HepG2 (cell line): ENCODE data around the gene KCNJ5. TPM values are rescaled to one million over a fixed set of nuclear protein-coding genes. Genes with fewer than 3 reads are reported as not detected.

Experiments
- ATAC-seq: fragments of 200-7000 bp; cut with Tn5 transposase; 3 replicates; pipeline ENCODE4 v1.9.1; 2020; ENCODE audit warnings: mild to moderate bottlenecking, moderate library complexity
- BruUV-seq: library from RNA; stranded (reverse); fragments of 400-500 nt; replicated peaks from 2 replicates; lab custom pipeline; 2021; lab: Mats Ljungman, UMichigan
- CTCF ChIA-PET: fragments of 300-600 bp; formaldehyde crosslinking; extraction: SDS; loops from one replicate; lab custom pipeline; 2021; ENCODE audit warnings: low total read pairs, inconsistent platforms, low intra/inter-chr PET ratio; lab: Yijun Ruan, JAX
- POLR2A ChIA-PET: fragments of 350-600 bp; sonication (Branson Sonifier 250); formaldehyde crosslinking; loops from one replicate; lab custom pipeline; 2020; ENCODE audit warnings: antibody characterized with exemption, inconsistent platforms; lab: Yijun Ruan, JAX
- DNase-seq: peaks from one replicate; pipeline ENCODE4 v3.0.0-alpha.2; 2015; ENCODE audit warnings: low spot score
- FAIRE-seq: peaks from 3 replicates; lab custom pipeline; 2011; peaks lifted over from hg19 to GRCh38; lab: Jason Lieb, UNC
- H2AFZ ChIP-seq: one replicate; pipeline ENCODE4 v1.6.1; 2011; ENCODE audit warnings: low read length, inconsistent platforms
- H3K27ac ChIP-seq: fragments of 300-600 bp; 3 replicates; pipeline ENCODE4 v1.8.0; 2011; ENCODE audit warnings: mixed run types, mild to moderate bottlenecking, mixed read lengths, low read length, inconsistent platforms; ENCODE audit not compliant: insufficient read depth; ENCODE audit errors: extremely low read length
- H3K27me3 ChIP-seq, 2 experiments: fragments of 200-600 bp in 1 of 2; 2 replicates in 1 of 2; 3 replicates in 1 of 2; pipeline versions ENCODE4 v1.6.0 to v1.8.0; 2011; ENCODE audit warnings: low read length in 2 of 2, mild to moderate bottlenecking in 2 of 2, moderate library complexity in 2 of 2, inconsistent platforms in 1 of 2; ENCODE audit not compliant: insufficient read depth in 2 of 2, control insufficient read depth in 1 of 2
- H3K36me3 ChIP-seq, 2 experiments: fragments of 200-600 bp in 1 of 2; replicated peaks in 1 of 2; 2 replicates in 1 of 2; 3 replicates in 1 of 2; pipeline versions ENCODE4 v1.5.1 to v1.8.0; 2011; ENCODE audit warnings: low read length in 2 of 2, inconsistent platforms in 1 of 2; ENCODE audit not compliant: insufficient read depth in 2 of 2, control insufficient read depth in 1 of 2
- H3K4me1 ChIP-seq: 2 replicates; pipeline ENCODE4 v1.5.1; 2012; ENCODE audit warnings: low read length, inconsistent platforms; ENCODE audit not compliant: insufficient read depth
- H3K4me2 ChIP-seq: 2 replicates; pipeline ENCODE4 v1.6.0; 2011; ENCODE audit warnings: low read depth, low read length, inconsistent platforms
- H3K4me3 ChIP-seq, 3 experiments: fragments of 200-600 bp in 1 of 3; sonication (generic), shearing (Covaris generic) in 1 of 3; replicated peaks in 1 of 3; 2 replicates each; pipeline ENCODE4 v1.5.1; 2011 to 2016; ENCODE audit warnings: low read length in 3 of 3, inconsistent platforms in 2 of 3, low read depth in 2 of 3, mild to moderate bottlenecking in 2 of 3, control low read depth in 1 of 3, mixed read lengths in 1 of 3; ENCODE audit not compliant: insufficient read depth in 1 of 3
- H3K79me2 ChIP-seq: one replicate; pipeline ENCODE4 v1.6.1; 2011; ENCODE audit warnings: low read length, inconsistent platforms; ENCODE audit not compliant: insufficient read depth
- H3K9ac ChIP-seq: 2 replicates; pipeline ENCODE4 v1.6.0; 2011; ENCODE audit warnings: mild to moderate bottlenecking, low read depth, low read length, inconsistent platforms; ENCODE audit not compliant: insufficient read depth
- H3K9me3 ChIP-seq: 2 replicates; pipeline ENCODE4 v1.5.1; 2012; ENCODE audit warnings: mild to moderate bottlenecking, low read length
- H4K20me1 ChIP-seq: 2 replicates; pipeline ENCODE4 v1.6.0; 2011; ENCODE audit warnings: inconsistent platforms, mild to moderate bottlenecking, low read length, moderate library complexity; ENCODE audit not compliant: insufficient read depth
- CCAR2 ChIP-seq: fragments of 200-400 bp; formaldehyde crosslinking; optimal IDR thresholded peaks from 2 replicates; pipeline ENCODE3; 2018; ENCODE audit warnings: low read depth, mild to moderate bottlenecking, low read length, moderate library complexity
- FUBP1 ChIP-seq: sonication (generic); formaldehyde crosslinking; IDR thresholded peaks from 2 replicates; pipeline ENCODE4 v1.5.1; 2020; ENCODE audit warnings: missing genetic modification reagents, mild to moderate bottlenecking, borderline replicate concordance
- GABPB1 ChIP-seq: IDR thresholded peaks from 2 replicates; pipeline ENCODE4 v1.6.1; 2016; ENCODE audit warnings: mild to moderate bottlenecking, missing genetic modification reagents, moderate library complexity, missing compliant biosample characterization
- HCFC1 ChIP-seq: fragments of 150-350 bp; IDR thresholded peaks from 2 replicates; pipeline ENCODE4 v1.6.1; 2014; ENCODE audit warnings: low read depth, low read length
- HES4 ChIP-seq: sonication (generic); formaldehyde crosslinking; IDR thresholded peaks from 2 replicates; pipeline ENCODE4 v1.9.0; 2021; ENCODE audit warnings: mild to moderate bottlenecking, missing genetic modification reagents, borderline replicate concordance
- JUND ChIP-seq: sonication (generic); formaldehyde crosslinking; IDR thresholded peaks from 2 replicates; pipeline ENCODE4 v1.8.0; 2022; ENCODE audit warnings: mild to moderate bottlenecking, missing genetic modification reagents
- KLF12 ChIP-seq: sonication (generic); formaldehyde crosslinking; IDR thresholded peaks from 2 replicates; pipeline ENCODE4 v1.4.0; 2020; ENCODE audit warnings: missing genetic modification reagents, borderline replicate concordance
- MAX ChIP-seq: IDR thresholded peaks from 2 replicates; pipeline ENCODE4 v1.6.1; 2012; ENCODE audit warnings: inconsistent platforms
- XRCC5 ChIP-seq: fragments of 200-400 bp; formaldehyde crosslinking; optimal IDR thresholded peaks from 2 replicates; pipeline ENCODE3; 2017; ENCODE audit warnings: mild to moderate bottlenecking, low read length
- ZBTB46 ChIP-seq: sonication (generic); formaldehyde crosslinking; IDR thresholded peaks from 2 replicates; pipeline ENCODE4 v1.4.0; 2020; ENCODE audit warnings: mild to moderate bottlenecking, missing genetic modification reagents, borderline replicate concordance
- ZMYM2 ChIP-seq: sonication (generic); formaldehyde crosslinking; IDR thresholded peaks from 2 replicates; pipeline ENCODE4 v1.8.0; 2022; ENCODE audit warnings: mild to moderate bottlenecking, missing genetic modification reagents
- ZNF367 ChIP-seq: sonication (generic); formaldehyde crosslinking; IDR thresholded peaks from 2 replicates; pipeline ENCODE4 v1.4.0; 2020; ENCODE audit warnings: missing genetic modification reagents, borderline replicate concordance
- ZXDC ChIP-seq: sonication (generic); formaldehyde crosslinking; IDR thresholded peaks from 2 replicates; pipeline ENCODE4 v1.5.0; 2020; ENCODE audit warnings: mild to moderate bottlenecking, missing genetic modification reagents
- WGBS: methylation state at CpG from one replicate; pipeline ENCODE4 v1.1.6; 2017; ENCODE audit warnings: low lambda C conversion rate; 5-methylcytosine and 5-hydroxymethylcytosine counted together
- in situ Hi-C: cut with HindIII; loops from 2 replicates; pipeline ENCODE4 v1.10.0; 2017; ENCODE audit warnings: low pct_unique_long_range_greater_than_20kb; ENCODE audit not compliant: extremely low pct_ligation_motif_present
- intact Hi-C: fragments of 100-400 bp; cut with micrococcal nuclease; formaldehyde crosslinking; loops from one replicate; pipeline ENCODE4 v1.10.0; 2022; ENCODE audit not compliant: unreplicated experiment
- polyA plus RNA-seq, 8 experiments: library from polyadenylated mRNA; depleted of rRNA in 3 of 8; stranded (reverse) in 7 of 8; unstranded in 1 of 8; fragments of >200 nt; fragmentation: Illumina TruSeq in 4 of 8; extraction: Trizol in 4 of 8; gene quantifications; 2 replicates each; pipeline versions ENCODE4 v1.2.1 to v1.2.3, GENCODE V29; 2011 to 2016; ENCODE audit warnings: low read depth in 4 of 8, missing spikeins in 1 of 8, mixed read lengths in 1 of 8; ENCODE audit not compliant: insufficient read depth in 1 of 8
- total RNA-seq, 5 experiments: library from RNA; depleted of rRNA; stranded (reverse); fragments of >200 nt; fragmentation: Illumina TruSeq; extraction: Trizol; gene quantifications; 2 replicates each; pipeline ENCODE4 v1.2.3, GENCODE V29; 2016; ENCODE audit warnings: low read depth in 1 of 5

Gene KCNJ5
- total and polyA plus RNA-seq, 2 of the 13 experiments (the other 11 are each of a cell fraction or from before 2014, with no cell fraction given): not detected

DNA sequence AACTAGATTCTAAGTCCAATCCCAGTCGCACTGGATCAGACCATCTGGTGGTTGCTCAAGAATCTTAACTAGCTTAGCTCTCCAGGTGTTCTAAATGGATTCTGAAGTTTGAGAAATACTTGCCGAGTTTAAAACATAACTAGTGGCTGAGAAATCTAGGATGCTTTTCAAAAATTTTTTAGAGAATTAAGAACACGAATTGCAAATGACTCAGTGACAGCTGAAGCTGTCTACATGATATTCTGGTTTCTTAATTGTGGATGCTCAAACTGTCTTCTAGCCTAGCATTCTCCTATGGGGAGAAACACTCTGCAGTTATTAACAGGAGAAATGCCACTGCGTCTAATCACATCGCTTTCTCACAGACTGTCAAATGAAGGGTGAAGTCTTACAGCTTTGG lies 71.7 kb downstream of the KCNJ5 start:
- POLR2A ChIA-PET: no interaction called here
- no peak overlapping the region for H3K4me3 ChIP-seq
- intact Hi-C loops (no loop called here), in situ Hi-C loops (no loop called here)
- no peaks in the 10 kb centered on the region for H3K4me1 ChIP-seq
- H3K27ac ChIP-seq: no peak overlapping the region
- H3K36me3 ChIP-seq: no peaks in the 10 kb centered on the region
- no peak for TF ChIP-seq ZNF367 (CRISPR knock-in tag)
- no peak for TF ChIP-seq HES4 (CRISPR knock-in tag)
- no peak for TF ChIP-seq FUBP1 (CRISPR knock-in tag)
- TF ChIP-seq GABPB1: no peak
- no peak for TF ChIP-seq KLF12
- TF ChIP-seq ZXDC (CRISPR knock-in tag): no peak
- TF ChIP-seq HCFC1: no peak
- no peak for TF ChIP-seq MAX
- TF ChIP-seq JUND (CRISPR knock-in tag): no peak
- no peak for TF ChIP-seq CCAR2
- no peak for TF ChIP-seq XRCC5
- no peak for TF ChIP-seq ZBTB46 (CRISPR knock-in tag)
- no peak for TF ChIP-seq ZMYM2 (CRISPR knock-in tag)
- no peak for DNase-seq
- H3K4me2 ChIP-seq: no peak overlapping the region
- no TSS peak for BruUV-seq
- H3K9me3 ChIP-seq: no peaks in the 10 kb centered on the region
- no peak for FAIRE-seq
- H2AFZ ChIP-seq: no peak overlapping the region
- 93% methylated on average over 5 of the region's 5 CpGs for WGBS
- CTCF ChIA-PET: no interaction called here
- no peaks in the 10 kb centered on the region for H3K27me3 ChIP-seq
- H3K9ac ChIP-seq: no peak overlapping the region
- H4K20me1 ChIP-seq: no peaks in the 10 kb centered on the region
- no peaks in the 10 kb centered on the region for H3K79me2 ChIP-seq
- no peak for ATAC-seq
